Nephron (organoid): Measurements from ENCODE around the gene PLEKHA5.
"Not testable (repeated sequence)": the region's sequence is repeated elsewhere in the genome, so short reads cannot be mapped to it uniquely, and the experiment has no call there.

ENCODE experiments used
- H3K27ac Mint-ChIP-seq, 3 experiments: 2 replicates each; pipeline ENCODE4 v1.8.0; 2020; ENCODE audit warnings: mixed read lengths in 3 of 3, mild to moderate bottlenecking in 2 of 3, moderate library complexity in 1 of 3
- H3K27me3 Mint-ChIP-seq: 2 replicates; pipeline ENCODE4 v1.8.0; 2021; ENCODE audit warnings: low read depth, mild to moderate bottlenecking, moderate library complexity, mixed read lengths
- H3K36me3 Mint-ChIP-seq: 2 replicates; pipeline ENCODE4 v1.8.0; 2020; ENCODE audit warnings: low read depth, mixed read lengths
- H3K4me1 Mint-ChIP-seq: 2 replicates; pipeline ENCODE4 v1.8.0; 2020; ENCODE audit warnings: mixed read lengths
- H3K4me3 Mint-ChIP-seq, 3 experiments: 2 replicates each; pipeline ENCODE4 v1.8.0; 2020; ENCODE audit warnings: mild to moderate bottlenecking in 3 of 3, mixed read lengths in 3 of 3, moderate library complexity in 2 of 3
- H3K9me3 Mint-ChIP-seq: 2 replicates; pipeline ENCODE4 v1.8.0; 2020; ENCODE audit warnings: mixed read lengths
- CTCF ChIP-seq, 3 experiments: fragments of 200-600 bp; sonication (generic); IDR thresholded peaks; one replicate each; pipeline ENCODE4 v1.5.0; 2021; ENCODE audit warnings: antibody characterized with exemption in 3 of 3; ENCODE audit not compliant: unreplicated experiment in 3 of 3

Gene PLEKHA5

DNA sequence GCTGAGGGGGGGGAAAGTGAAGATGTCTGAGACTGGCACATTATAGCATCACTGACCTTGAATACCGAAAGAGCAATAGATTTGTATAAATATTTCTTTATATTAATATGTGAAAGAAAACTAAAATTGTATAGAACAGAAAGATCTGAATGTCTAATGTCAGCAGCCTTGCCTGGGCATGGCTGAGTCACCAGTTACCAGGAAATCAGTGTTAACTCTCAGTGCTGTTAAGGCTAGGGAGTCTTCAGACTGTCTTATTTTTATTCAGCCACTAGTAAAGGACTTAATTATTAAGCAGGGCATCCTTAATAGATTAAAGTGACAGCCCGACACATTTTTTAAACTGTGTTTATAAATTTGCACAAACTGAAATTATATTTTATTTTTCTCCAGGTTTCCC, 186.9 kb downstream of the PLEKHA5 start:
- Mint-ChIP-seq H3K27ac (no peak overlapping the region), H3K4me3 (no peak overlapping the region), H3K27me3 (no peaks in the 10 kb centered on the region), H3K9me3 (no peaks in the 10 kb centered on the region), H3K4me1 (no peaks in the 10 kb centered on the region), H3K36me3 (peaks cover 8% of the 10 kb centered on the region)
- TF ChIP-seq CTCF (IDR thresholded peaks at IDR 0.05; ENCODE audit: unreplicated experiment in 3 of 3), result no peak

DNA sequence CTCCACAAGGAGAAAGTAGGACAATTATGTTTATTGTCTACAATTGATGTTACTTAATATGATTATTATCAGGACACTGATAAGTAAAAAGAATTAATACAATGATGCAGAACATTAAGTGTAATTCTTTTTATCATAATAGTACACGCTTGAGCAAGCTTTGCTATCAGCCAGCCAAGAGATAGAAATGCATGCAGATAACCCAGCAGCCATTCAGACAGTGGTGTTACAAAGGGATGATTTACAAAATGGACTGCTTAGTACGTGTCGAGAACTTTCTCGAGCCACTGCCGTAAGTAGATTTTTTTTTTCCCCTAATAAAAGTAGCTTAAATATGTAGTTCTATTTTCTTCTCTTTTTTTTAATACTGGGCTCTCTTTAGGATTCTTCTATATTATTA, 192.8 kb downstream of the PLEKHA5 start:
- Mint-ChIP-seq H3K4me3 (no peak overlapping the region), H3K4me1 (no peaks in the 10 kb centered on the region), H3K9me3 (peaks cover 9% of the 10 kb centered on the region), H3K27ac (no peak overlapping the region), H3K36me3 (peaks cover 36% of the 10 kb centered on the region), H3K27me3 (no peaks in the 10 kb centered on the region)
- no peak for TF ChIP-seq CTCF (IDR thresholded peaks at IDR 0.05; ENCODE audit: unreplicated experiment in 3 of 3)

- no peak overlapping the region for H3K27ac Mint-ChIP-seq
- H3K36me3 Mint-ChIP-seq, result peaks cover 50% of the 10 kb centered on the region
- H3K9me3 Mint-ChIP-seq, result peaks cover 14% of the 10 kb centered on the region
- TF ChIP-seq CTCF (IDR thresholded peaks at IDR 0.05; ENCODE audit: unreplicated experiment in 3 of 3), result no peak
- H3K4me1 Mint-ChIP-seq, result no peaks in the 10 kb centered on the region
- no peaks in the 10 kb centered on the region for H3K27me3 Mint-ChIP-seq
- H3K4me3 Mint-ChIP-seq, result no peak overlapping the region
Observed at GRCh38 chr12:19323805-19324204, 194.3 kb downstream of the PLEKHA5 start.

GRCh38 chr12:19326102-19326501, 196.6 kb downstream of the PLEKHA5 start:
- no peak for TF ChIP-seq CTCF (IDR thresholded peaks at IDR 0.05; ENCODE audit: unreplicated experiment in 3 of 3)
- no peak overlapping the region for H3K27ac Mint-ChIP-seq
- H3K9me3 Mint-ChIP-seq, result peaks cover 18% of the 10 kb centered on the region
- peaks cover 55% of the 10 kb centered on the region for H3K36me3 Mint-ChIP-seq
- no peak overlapping the region for H3K4me3 Mint-ChIP-seq
- H3K4me1 Mint-ChIP-seq, result no peaks in the 10 kb centered on the region
- H3K27me3 Mint-ChIP-seq, result no peaks in the 10 kb centered on the region

DNA sequence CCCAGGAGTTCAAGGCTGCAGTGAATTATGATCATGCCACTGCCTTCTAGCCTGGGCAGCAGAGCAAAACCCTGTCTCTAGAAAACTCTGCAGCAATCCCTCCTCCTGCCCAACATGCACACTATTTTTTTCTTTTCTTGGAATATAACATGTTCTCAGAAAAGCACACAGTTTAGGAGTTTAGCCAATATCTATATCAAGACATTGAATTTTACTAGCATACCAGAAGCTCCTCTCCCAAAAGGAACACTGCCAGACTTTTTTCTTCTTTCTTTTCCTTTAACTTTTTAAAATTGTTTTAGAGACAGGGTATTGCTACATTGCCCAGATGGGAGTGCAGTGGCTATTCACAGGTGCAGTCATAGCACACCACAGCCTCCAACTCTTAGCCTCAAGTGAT, 202.7 kb downstream of the PLEKHA5 start:
- Mint-ChIP-seq H3K9me3 (peaks cover 10% of the 10 kb centered on the region), H3K27me3 (no peaks in the 10 kb centered on the region), H3K36me3 (peaks cover 64% of the 10 kb centered on the region), H3K4me1 (no peaks in the 10 kb centered on the region), H3K4me3 (no peak overlapping the region), H3K27ac (no peak overlapping the region)
- no peak for TF ChIP-seq CTCF (IDR thresholded peaks at IDR 0.05; ENCODE audit: unreplicated experiment in 3 of 3)

- no peak overlapping the region for H3K27ac Mint-ChIP-seq
- peaks cover 66% of the 10 kb centered on the region for H3K36me3 Mint-ChIP-seq
- no peaks in the 10 kb centered on the region for H3K4me1 Mint-ChIP-seq
- no peaks in the 10 kb centered on the region for H3K27me3 Mint-ChIP-seq
- no peak overlapping the region for H3K4me3 Mint-ChIP-seq
- TF ChIP-seq CTCF (IDR thresholded peaks at IDR 0.05; ENCODE audit: unreplicated experiment in 3 of 3), result no peak
- H3K9me3 Mint-ChIP-seq, result peaks cover 6% of the 10 kb centered on the region
Observed at GRCh38 chr12:19338405-19338804, 208.9 kb downstream of the PLEKHA5 start.

DNA sequence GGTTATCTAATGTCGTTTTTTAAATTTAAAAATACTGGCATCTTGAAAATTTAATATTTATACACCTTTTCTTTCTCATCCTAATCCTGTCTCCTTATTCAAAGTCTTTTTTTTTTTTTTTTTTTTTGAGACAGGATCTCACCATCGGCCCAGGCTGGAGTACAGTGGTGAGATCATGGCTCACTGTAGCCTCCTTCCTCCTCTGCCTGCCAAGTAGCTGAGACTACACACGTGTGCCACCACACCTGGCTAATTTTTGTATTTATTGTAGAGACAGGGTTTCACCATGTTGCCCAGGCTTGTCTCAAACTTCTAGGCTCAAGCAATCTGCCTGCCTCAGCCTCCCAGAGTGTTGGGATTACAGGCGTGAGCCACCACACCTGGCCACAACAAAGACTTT, 221.3 kb downstream of the PLEKHA5 start:
- not testable (repeated sequence) for H3K27me3 Mint-ChIP-seq, H3K4me1 Mint-ChIP-seq, H3K9me3 Mint-ChIP-seq, H3K27ac Mint-ChIP-seq, H3K4me3 Mint-ChIP-seq
- peaks cover 65% of the 10 kb centered on the region for H3K36me3 Mint-ChIP-seq
